Measurements from ENCODE around the gene PTEN. TPM values are rescaled to one million over a fixed set of nuclear protein-coding genes. Genes with fewer than 3 reads are reported as not detected.

Gene PTEN
- polyA plus RNA-seq, 3 donors = 75.4 to 85.9 (median 80.2) TPM

GRCh38 chr10:87961314-87961713, 97.9 kb downstream of the PTEN start:
- DNase-seq (ENCODE audit: low read depth in 3 of 3, low spot score in 2 of 3) = no peak

GRCh38 chr10:87966459-87966858, 103.0 kb downstream of the PTEN start:
- no peak for DNase-seq (ENCODE audit: low read depth in 3 of 3, low spot score in 2 of 3)

DNA sequence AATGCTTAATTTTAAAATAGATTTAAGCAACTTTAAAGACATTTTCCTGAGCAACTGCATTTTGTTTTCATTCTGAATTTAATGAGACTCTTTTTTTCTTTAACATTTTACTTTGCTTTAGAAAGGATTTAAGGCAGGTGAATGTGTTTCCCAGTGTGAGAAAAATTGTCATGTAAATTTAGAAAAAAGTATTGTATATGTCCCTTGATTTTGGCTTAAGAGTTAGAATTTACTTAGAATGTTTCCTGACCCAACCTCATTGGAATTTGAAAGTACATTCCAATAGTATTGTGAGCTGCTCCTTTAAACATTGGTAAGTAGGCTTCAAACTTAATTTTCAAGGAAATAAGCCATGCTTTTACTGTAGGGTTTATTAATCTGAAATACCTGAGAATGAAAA, 110.2 kb downstream of the PTEN start:
- no peak for DNase-seq (ENCODE audit: low read depth in 3 of 3, low spot score in 2 of 3)

- no peak for DNase-seq (ENCODE audit: low read depth in 3 of 3, low spot score in 2 of 3)
Observed at GRCh38 chr10:87974130-87974529, 110.7 kb downstream of the PTEN start.

- no peak for DNase-seq (ENCODE audit: low read depth in 3 of 3, low spot score in 2 of 3)
Observed at GRCh38 chr10:87974769-87975168, 111.3 kb downstream of the PTEN start.

- DNase-seq (ENCODE audit: low read depth in 3 of 3, low spot score in 2 of 3) = no peak
Observed at GRCh38 chr10:87976101-87976743, 112.8 kb downstream of the PTEN start.

GRCh38 chr10:87978166-87978565, 114.7 kb downstream of the PTEN start:
- no peak for DNase-seq (ENCODE audit: low read depth in 3 of 3, low spot score in 2 of 3)

DNA sequence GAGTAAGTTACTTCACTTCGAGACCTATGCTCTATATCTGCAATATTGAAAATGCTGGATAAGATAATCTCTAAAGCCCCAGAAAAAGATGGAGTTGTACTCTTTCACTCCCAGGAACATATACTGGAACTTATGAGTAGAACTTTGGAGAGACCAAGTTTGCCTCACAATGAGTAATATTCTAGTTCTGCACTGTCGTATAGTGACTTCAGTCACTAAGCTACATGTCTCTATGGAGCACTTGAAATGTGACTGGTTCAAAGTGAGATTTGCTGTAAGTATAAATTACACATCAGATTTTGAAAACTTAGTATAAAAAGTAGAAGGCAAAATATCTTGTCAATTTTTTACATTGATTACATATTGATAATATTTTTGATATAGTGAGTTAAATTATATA, 116.4 kb downstream of the PTEN start:
- DNase-seq (ENCODE audit: low read depth in 3 of 3, low spot score in 2 of 3) = no peak

DNA sequence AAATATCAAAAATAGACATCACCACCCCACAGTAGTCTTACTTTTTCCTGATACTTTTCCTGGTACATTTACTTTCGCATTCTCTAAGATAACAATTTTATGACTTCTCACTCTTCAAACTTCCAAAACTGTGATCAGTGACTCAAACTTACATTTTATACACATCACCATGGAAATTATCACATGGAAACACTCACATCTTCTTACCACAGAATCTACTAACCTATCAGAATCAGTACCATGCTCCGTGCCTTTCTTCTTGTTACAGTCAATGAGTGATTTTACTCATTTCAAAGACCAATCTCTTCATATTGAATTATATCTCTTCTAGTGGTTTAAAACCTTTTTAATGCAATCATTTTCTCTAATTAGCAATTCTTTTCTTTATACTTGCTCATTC, 120.3 kb downstream of the PTEN start:
- no peak for DNase-seq (ENCODE audit: low read depth in 3 of 3, low spot score in 2 of 3)

- DNase-seq (ENCODE audit: low read depth in 3 of 3, low spot score in 2 of 3) = no peak
Observed at GRCh38 chr10:87987206-87987605, 123.8 kb downstream of the PTEN start.

DNA sequence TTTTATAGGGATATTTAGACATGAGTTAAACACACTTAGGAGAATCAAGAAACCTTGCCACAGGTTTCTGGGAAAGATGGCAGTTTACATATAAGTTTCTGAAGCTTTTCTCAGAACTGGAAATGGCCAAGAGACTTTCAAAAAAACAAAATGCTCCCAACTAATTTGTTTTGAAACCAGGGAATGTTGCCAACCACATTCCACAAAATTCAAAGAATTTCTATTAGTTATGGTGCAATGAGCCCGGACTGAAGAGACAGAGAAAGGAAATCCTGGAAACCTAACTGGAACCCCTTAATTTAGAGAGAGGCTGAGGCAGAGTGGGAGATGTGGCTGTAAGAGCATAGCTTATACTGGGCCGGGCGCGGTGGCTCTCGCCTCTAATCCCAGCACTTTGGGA, 128.5 kb downstream of the PTEN start:
- DNase-seq (ENCODE audit: low read depth in 3 of 3, low spot score in 2 of 3) = no peak

DNA sequence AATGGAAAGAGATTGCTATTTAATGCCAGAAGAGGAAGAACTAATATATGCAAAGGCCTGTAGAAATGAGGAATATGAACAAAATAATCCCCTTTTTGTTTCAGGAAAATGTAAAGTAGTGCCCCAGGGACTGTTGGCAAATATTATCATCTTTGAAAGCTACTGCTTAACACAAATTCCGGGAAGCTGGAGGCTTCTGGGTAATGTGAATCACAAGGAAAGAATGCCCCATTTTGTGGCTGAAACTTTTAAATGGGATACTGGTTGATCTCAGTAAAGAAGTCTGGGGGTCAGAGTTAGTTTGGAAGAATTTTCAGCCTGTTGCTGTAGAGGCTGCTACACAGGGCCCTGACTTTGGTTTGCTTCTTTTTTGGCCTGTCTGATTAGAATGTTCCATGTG, 141.0 kb downstream of the PTEN start:
- no peak for DNase-seq (ENCODE audit: low read depth in 3 of 3, low spot score in 2 of 3)

- no peak for DNase-seq (ENCODE audit: low read depth in 3 of 3, low spot score in 2 of 3)
Observed at GRCh38 chr10:88006261-88006660, 142.8 kb downstream of the PTEN start.

GRCh38 chr10:88008866-88009470, 145.5 kb downstream of the PTEN start:
- no peak for DNase-seq (ENCODE audit: low read depth in 3 of 3, low spot score in 2 of 3)

GRCh38 chr10:88012641-88013040, 149.2 kb downstream of the PTEN start:
- no peak for DNase-seq (ENCODE audit: low read depth in 3 of 3, low spot score in 2 of 3)

DNA sequence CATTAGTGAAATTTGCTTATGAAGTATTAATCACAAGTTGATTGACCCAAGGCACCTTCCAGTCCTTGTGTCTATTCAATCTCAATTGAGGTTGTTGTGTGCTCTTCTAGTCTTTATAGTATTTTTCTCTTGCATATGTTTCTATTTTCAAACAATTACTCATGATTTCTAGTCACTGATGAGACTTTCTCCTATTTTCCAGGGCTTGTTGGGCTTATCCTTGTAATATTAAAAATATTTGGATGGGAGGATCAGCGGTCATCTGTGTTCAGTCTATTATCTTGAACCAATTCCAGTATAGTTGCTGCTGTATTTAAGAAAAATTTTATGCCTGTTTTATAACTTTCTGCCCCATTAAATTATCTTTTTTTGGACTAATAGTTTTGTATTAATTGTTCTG, 154.4 kb downstream of the PTEN start:
- no peak for DNase-seq (ENCODE audit: low read depth in 3 of 3, low spot score in 2 of 3)

DNA sequence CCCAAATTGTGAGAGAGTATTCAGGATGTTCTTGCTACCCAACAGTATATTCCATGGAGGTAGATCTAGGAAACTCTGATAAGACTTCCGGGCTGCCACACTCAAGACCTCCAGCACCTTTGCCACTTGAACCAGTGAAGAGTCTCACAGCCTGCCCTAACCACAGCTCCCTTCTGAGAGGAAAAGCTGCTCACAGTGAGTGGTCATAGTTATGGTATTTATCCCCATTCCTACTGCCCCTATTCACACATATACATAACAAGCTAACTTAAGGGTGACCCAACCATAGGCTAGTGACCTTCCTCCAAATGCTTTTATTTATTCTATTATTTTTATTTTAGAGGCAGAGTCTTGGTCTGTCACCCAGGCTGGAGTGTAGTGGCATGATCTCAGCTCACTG, 156.3 kb downstream of the PTEN start:
- DNase-seq (ENCODE audit: low read depth in 3 of 3, low spot score in 2 of 3) = no peak

Other genes starting within 250 kb of the PTEN start
- gene PAPSS2, start 203.7 kb upstream of the PTEN start, polyA plus RNA-seq (ENCODE audit: insufficient read length in 3 of 3) = 10 to 100 TPM; 44.8 to 49.3 (median 44.8) TPM
- gene ATAD1, start 45.4 kb upstream of the PTEN start, polyA plus RNA-seq (ENCODE audit: insufficient read length in 3 of 3) = 10 to 100 TPM; 65.8 to 68.8 (median 66.1) TPM
- 1 to 10 TPM; 1.5 to 1.8 (median 1.7) TPM for gene KLLN, start 92 bp upstream of the PTEN start, polyA plus RNA-seq (ENCODE audit: insufficient read length in 3 of 3)